Measurements from ENCODE around the gene RRP1. TPM values are rescaled to one million over a fixed set of nuclear protein-coding genes. Genes with fewer than 3 reads are reported as not detected.
"Not testable (repeated sequence)": the region's sequence is repeated elsewhere in the genome, so short reads cannot be mapped to it uniquely, and the experiment has no call there.

Gene RRP1
- total RNA-seq, 1 experiment from 2014 or later = 76.4 TPM

- ChIA-PET POLR2A (ENCODE audit: unreplicated experiment) (interaction anchor here (0.5 kb wide), 1 partner anchor 11 kb away, joined by 4 read pairs; no protein-coding TSS in a partner anchor), CTCF (no interaction called here)
- Histone ChIP-seq H3F3A (ENCODE audit: low read length, unreplicated experiment) (no peaks in the 10 kb centered on the region), H3K9me3 (ENCODE audit: low read length) (no peaks in the 10 kb centered on the region), H4K20me1 (ENCODE audit: low read length) (no peaks in the 10 kb centered on the region), H3K36me3 (ENCODE audit: low read depth, low read length) (no peaks in the 10 kb centered on the region), H3K27me3 (ENCODE audit: low read length) (no peaks in the 10 kb centered on the region), H3K27ac (ENCODE audit: low read length) (no peak overlapping the region), H3K9ac (ENCODE audit: low read length) (no peak overlapping the region), H3K9me2 (replicated peaks; ENCODE audit: low read length) (no peaks in the 10 kb centered on the region), H3K79me2 (ENCODE audit: low read length) (no peaks in the 10 kb centered on the region), H3K4me3 (ENCODE audit: low read length) (no peak overlapping the region), H3K4me2 (ENCODE audit: low read length) (no peak overlapping the region), H2AFZ (ENCODE audit: low read length) (no peak overlapping the region), H3K4me1 (ENCODE audit: insufficient read depth, low read length) (no peaks in the 10 kb centered on the region)
- intact Hi-C loops (cut with micrococcal nuclease) = no loop called here
- BruUV-seq (replicated peaks) = no TSS peak
- no peak for TF ChIP-seq CTCF (conservative IDR thresholded peaks at IDR 0.05; ENCODE audit: low read depth, low read length)
- no peak for TF ChIP-seq EZH2 (IDR thresholded peaks at IDR 0.05; ENCODE audit: low read length, unreplicated experiment)
- TF ChIP-seq EZH2phosphoT487 (IDR thresholded peaks at IDR 0.05; ENCODE audit: borderline replicate concordance, low read length) = no peak
- no peak for ATAC-seq
- DNase-seq = no peak
These were observed 53.4 kb downstream of the RRP1 start for GRCh38 chr21:43842742-43843141.

GRCh38 chr21:43844906-43845305 is 55.5 kb downstream of the RRP1 start:
- H3K27me3 ChIP-seq (ENCODE audit: low read length); H3K9me3 ChIP-seq (ENCODE audit: low read length); DNase-seq; intact Hi-C loops (cut with micrococcal nuclease); H2AFZ ChIP-seq (ENCODE audit: low read length); BruUV-seq (replicated peaks); H3K36me3 ChIP-seq (ENCODE audit: low read depth, low read length); H3K4me1 ChIP-seq (ENCODE audit: insufficient read depth, low read length); H3K4me3 ChIP-seq (ENCODE audit: low read length); POLR2A ChIA-PET (ENCODE audit: unreplicated experiment); H3F3A ChIP-seq (ENCODE audit: low read length, unreplicated experiment); H3K79me2 ChIP-seq (ENCODE audit: low read length); H3K27ac ChIP-seq (ENCODE audit: low read length); H3K4me2 ChIP-seq (ENCODE audit: low read length); CTCF ChIA-PET; ATAC-seq; H3K9me2 ChIP-seq (replicated peaks; ENCODE audit: low read length); H4K20me1 ChIP-seq (ENCODE audit: low read length); H3K9ac ChIP-seq (ENCODE audit: low read length): not testable (repeated sequence)

- Histone ChIP-seq H3K4me1 (ENCODE audit: insufficient read depth, low read length) (no peaks in the 10 kb centered on the region), H3K79me2 (ENCODE audit: low read length) (no peaks in the 10 kb centered on the region), H3K9ac (ENCODE audit: low read length) (no peak overlapping the region), H3K9me3 (ENCODE audit: low read length) (no peaks in the 10 kb centered on the region), H3F3A (ENCODE audit: low read length, unreplicated experiment) (no peaks in the 10 kb centered on the region), H3K4me2 (ENCODE audit: low read length) (no peak overlapping the region), H2AFZ (ENCODE audit: low read length) (no peak overlapping the region), H4K20me1 (ENCODE audit: low read length) (no peaks in the 10 kb centered on the region), H3K27ac (ENCODE audit: low read length) (no peak overlapping the region), H3K9me2 (replicated peaks; ENCODE audit: low read length) (no peaks in the 10 kb centered on the region), H3K27me3 (ENCODE audit: low read length) (no peaks in the 10 kb centered on the region), H3K36me3 (ENCODE audit: low read depth, low read length) (no peaks in the 10 kb centered on the region), H3K4me3 (ENCODE audit: low read length) (no peak overlapping the region)
- intact Hi-C loops (cut with micrococcal nuclease) = no loop called here
- ChIA-PET POLR2A (ENCODE audit: unreplicated experiment) (no interaction called here), CTCF (no interaction called here)
- ATAC-seq (no peak), DNase-seq (no peak)
- no TSS peak for BruUV-seq (replicated peaks)
- TF ChIP-seq EZH2 (IDR thresholded peaks at IDR 0.05; ENCODE audit: low read length, unreplicated experiment) (no peak), CTCF (conservative IDR thresholded peaks at IDR 0.05; ENCODE audit: low read depth, low read length) (no peak), EZH2phosphoT487 (IDR thresholded peaks at IDR 0.05; ENCODE audit: borderline replicate concordance, low read length) (no peak)
These were observed 56.0 kb downstream of the RRP1 start for GRCh38 chr21:43845386-43845785.
